ENCODE results near the gene MIP.

The MIP gene

GRCh38 chr12:56434828-56435227 is 19.6 kb downstream of the MIP start:
- TF ChIP-seq CTCF (IDR thresholded peaks at IDR 0.05) = no peak

- no peak for TF ChIP-seq CTCF (IDR thresholded peaks at IDR 0.05)
Observed at GRCh38 chr12:56431850-56432249, 22.6 kb downstream of the MIP start.

- no peak for TF ChIP-seq CTCF (IDR thresholded peaks at IDR 0.05)
Observed at GRCh38 chr12:56431288-56431687, 23.2 kb downstream of the MIP start.

- no peak for TF ChIP-seq CTCF (IDR thresholded peaks at IDR 0.05)
Observed at GRCh38 chr12:56425940-56426438, 28.5 kb downstream of the MIP start.

- TF ChIP-seq CTCF (IDR thresholded peaks at IDR 0.05) = no peak
Observed at GRCh38 chr12:56425193-56425592, 29.3 kb downstream of the MIP start.

GRCh38 chr12:56420411-56420810 is 34.0 kb downstream of the MIP start:
- no peak for TF ChIP-seq CTCF (IDR thresholded peaks at IDR 0.05)

GRCh38 chr12:56417739-56418138 is 36.7 kb downstream of the MIP start:
- TF ChIP-seq CTCF (IDR thresholded peaks at IDR 0.05) = no peak

GRCh38 chr12:56414401-56414800 is 40.1 kb downstream of the MIP start:
- TF ChIP-seq CTCF (IDR thresholded peaks at IDR 0.05) = no peak

All from LNCAP (cell line).